GM12892 (cell line): Measurements from ENCODE around the gene BLVRB.

ENCODE experiments used
- POLR2A ChIP-seq: IDR thresholded peaks from 2 replicates; pipeline ENCODE4 v1.6.1; 2011; ENCODE audit warnings: low read depth, low read length, control low read depth
- TAF1 ChIP-seq: IDR thresholded peaks from 2 replicates; pipeline ENCODE4 v1.6.1; 2011; ENCODE audit warnings: low read depth, mild to moderate bottlenecking, control low read depth, low read length, borderline replicate concordance

GRCh38 chr19:40466985-40467734 lies 1.6 kb upstream of the BLVRB start, which contains the start of gene SPTBN4:
- TF ChIP-seq TAF1 (no peak), POLR2A (no peak)
